Osteocyte (in vitro differentiated cells): Measurements from ENCODE around the gene DNER. TPM values are rescaled to one million over a fixed set of nuclear protein-coding genes. Genes with fewer than 3 reads are reported as not detected.

ENCODE experiments used
- DNase-seq: peaks from one replicate; pipeline ENCODE4 v3.0.0; 2021; ENCODE audit warnings: mixed read lengths; ENCODE audit not compliant: unreplicated experiment; ENCODE audit errors: extremely low spot score
- H3K27ac Mint-ChIP-seq: one replicate; pipeline ENCODE4 v1.8.0; 2021; ENCODE audit warnings: mild to moderate bottlenecking, mixed read lengths; ENCODE audit not compliant: unreplicated experiment
- H3K27me3 Mint-ChIP-seq: one replicate; pipeline ENCODE4 v1.8.0; 2021; ENCODE audit warnings: mixed read lengths; ENCODE audit not compliant: unreplicated experiment
- H3K36me3 Mint-ChIP-seq: one replicate; pipeline ENCODE4 v1.8.0; 2021; ENCODE audit warnings: mixed read lengths; ENCODE audit not compliant: unreplicated experiment
- H3K4me1 Mint-ChIP-seq: one replicate; pipeline ENCODE4 v1.8.0; 2021; ENCODE audit warnings: mixed read lengths; ENCODE audit not compliant: unreplicated experiment
- H3K4me3 Mint-ChIP-seq: one replicate; pipeline ENCODE4 v1.8.0; 2021; ENCODE audit warnings: mild to moderate bottlenecking, moderate library complexity, mixed read lengths; ENCODE audit not compliant: unreplicated experiment
- H3K9me3 Mint-ChIP-seq: one replicate; pipeline ENCODE4 v1.8.0; 2021; ENCODE audit warnings: mixed read lengths; ENCODE audit not compliant: unreplicated experiment
- total RNA-seq: library from RNA; stranded (reverse); gene quantifications from 2 replicates; pipeline ENCODE4 v1.2.1, GENCODE V29; 2021
- TF ChIP-seq, protein P1 (sequence below): fragments of 200-600 bp; sonication (generic); IDR thresholded peaks from 2 replicates; pipeline ENCODE4 v1.5.0; 2021; ENCODE audit warnings: antibody characterized with exemption, mild to moderate bottlenecking, moderate library complexity

DNER gene
- total RNA-seq, 1 donor from 2014 or later, result 0.19 TPM

DNA sequence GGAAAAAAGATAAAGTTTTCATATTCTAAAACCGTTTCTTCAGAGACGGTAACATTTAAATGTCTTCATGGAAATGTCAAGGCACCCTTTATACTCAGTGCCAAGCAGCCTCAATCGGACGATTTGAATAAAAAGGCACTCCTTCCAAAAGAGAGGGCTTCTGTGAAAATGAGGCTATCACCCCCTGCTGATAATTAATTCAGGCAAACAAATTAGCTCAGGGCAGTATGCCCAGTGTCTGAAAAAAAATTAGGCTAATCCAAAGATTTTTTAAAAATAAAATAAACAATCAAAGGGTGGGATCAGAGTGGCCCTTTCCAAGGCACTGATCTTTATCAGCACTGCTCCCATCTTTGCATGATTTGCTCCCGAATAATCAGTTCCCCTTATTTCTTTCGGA lies 292.3 kb downstream of the DNER start:
- no peak for DNase-seq
- H3K36me3 Mint-ChIP-seq, result no peaks in the 10 kb centered on the region
- peaks cover 2% of the 10 kb centered on the region for H3K4me1 Mint-ChIP-seq
- TF ChIP-seq, protein P1, sequence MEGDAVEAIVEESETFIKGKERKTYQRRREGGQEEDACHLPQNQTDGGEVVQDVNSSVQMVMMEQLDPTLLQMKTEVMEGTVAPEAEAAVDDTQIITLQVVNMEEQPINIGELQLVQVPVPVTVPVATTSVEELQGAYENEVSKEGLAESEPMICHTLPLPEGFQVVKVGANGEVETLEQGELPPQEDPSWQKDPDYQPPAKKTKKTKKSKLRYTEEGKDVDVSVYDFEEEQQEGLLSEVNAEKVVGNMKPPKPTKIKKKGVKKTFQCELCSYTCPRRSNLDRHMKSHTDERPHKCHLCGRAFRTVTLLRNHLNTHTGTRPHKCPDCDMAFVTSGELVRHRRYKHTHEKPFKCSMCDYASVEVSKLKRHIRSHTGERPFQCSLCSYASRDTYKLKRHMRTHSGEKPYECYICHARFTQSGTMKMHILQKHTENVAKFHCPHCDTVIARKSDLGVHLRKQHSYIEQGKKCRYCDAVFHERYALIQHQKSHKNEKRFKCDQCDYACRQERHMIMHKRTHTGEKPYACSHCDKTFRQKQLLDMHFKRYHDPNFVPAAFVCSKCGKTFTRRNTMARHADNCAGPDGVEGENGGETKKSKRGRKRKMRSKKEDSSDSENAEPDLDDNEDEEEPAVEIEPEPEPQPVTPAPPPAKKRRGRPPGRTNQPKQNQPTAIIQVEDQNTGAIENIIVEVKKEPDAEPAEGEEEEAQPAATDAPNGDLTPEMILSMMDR, result no peak
- H3K4me3 Mint-ChIP-seq, result no peak overlapping the region
- no peaks in the 10 kb centered on the region for H3K27me3 Mint-ChIP-seq
- no peak overlapping the region for H3K27ac Mint-ChIP-seq
- H3K9me3 Mint-ChIP-seq, result peaks cover 7% of the 10 kb centered on the region

DNA sequence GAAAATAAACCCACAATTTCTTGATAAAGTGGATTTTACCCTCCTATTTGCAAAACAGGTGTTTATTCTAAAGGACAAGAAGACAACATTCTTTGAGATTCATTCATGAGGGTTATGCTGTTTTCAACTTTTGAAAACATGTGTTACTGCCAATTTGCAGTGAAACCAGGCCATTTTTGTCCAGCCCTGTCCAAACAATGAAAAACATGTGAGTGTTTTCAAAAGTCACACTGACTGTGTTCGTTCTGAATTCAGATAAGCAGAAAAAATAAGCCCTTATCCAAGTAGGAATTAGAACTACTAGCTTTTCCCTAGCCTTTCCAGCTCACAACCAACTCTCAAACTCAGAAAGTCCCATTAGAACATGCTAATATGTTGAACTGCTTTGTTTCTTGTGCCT lies 295.2 kb downstream of the DNER start:
- Mint-ChIP-seq H3K4me3 (no peak overlapping the region), H3K9me3 (peaks cover 10% of the 10 kb centered on the region), H3K27ac (no peak overlapping the region), H3K36me3 (no peaks in the 10 kb centered on the region), H3K4me1 (peaks cover 2% of the 10 kb centered on the region), H3K27me3 (no peaks in the 10 kb centered on the region)
- DNase-seq, result no peak
- TF ChIP-seq, protein P1, result no peak

DNA sequence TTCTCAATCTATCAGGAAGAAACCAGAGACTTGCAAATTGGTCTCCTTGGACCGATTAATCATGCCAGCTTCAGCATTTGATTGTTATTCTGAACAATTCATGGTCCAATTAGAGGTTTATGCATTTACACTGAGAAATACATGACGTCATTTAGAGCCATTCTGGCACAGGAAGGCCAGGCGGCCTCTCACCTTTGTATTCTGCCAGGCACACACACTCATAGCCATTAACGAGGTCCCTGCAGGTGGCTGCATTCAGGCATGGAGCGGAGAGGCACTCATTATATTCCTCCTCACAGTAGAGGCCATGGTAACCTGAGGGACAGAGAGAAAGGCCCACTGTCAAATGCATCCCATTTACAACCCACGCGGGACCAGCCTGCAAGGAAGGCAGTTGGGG lies 296.4 kb downstream of the DNER start:
- DNase-seq, result no peak
- TF ChIP-seq, protein P1, result no peak
- H3K4me3 Mint-ChIP-seq, result no peak overlapping the region
- peaks cover 2% of the 10 kb centered on the region for H3K4me1 Mint-ChIP-seq
- no peak overlapping the region for H3K27ac Mint-ChIP-seq
- no peaks in the 10 kb centered on the region for H3K36me3 Mint-ChIP-seq
- peaks cover 7% of the 10 kb centered on the region for H3K9me3 Mint-ChIP-seq
- no peaks in the 10 kb centered on the region for H3K27me3 Mint-ChIP-seq

DNA sequence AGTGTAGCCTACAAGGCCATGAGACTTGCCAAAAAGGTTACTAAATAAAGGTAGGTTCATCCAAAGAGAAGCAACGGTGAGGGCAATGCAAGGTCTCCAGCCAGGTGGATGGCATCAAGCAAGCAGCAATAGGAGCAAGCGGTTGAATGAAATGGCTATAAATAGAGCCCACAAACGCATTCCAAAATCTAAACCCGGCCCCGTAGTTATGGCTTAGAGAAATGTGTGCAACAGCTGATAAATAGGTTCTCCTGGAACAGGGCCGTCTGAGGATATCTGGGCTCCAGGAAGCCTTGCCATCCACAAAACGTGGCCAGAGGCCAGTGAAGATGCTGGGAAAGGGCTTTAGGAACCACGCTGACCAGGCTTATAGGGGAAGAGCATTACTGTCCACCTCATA lies 297.2 kb downstream of the DNER start:
- Mint-ChIP-seq H3K27ac (no peak overlapping the region), H3K36me3 (no peaks in the 10 kb centered on the region), H3K27me3 (no peaks in the 10 kb centered on the region), H3K4me1 (peaks cover 2% of the 10 kb centered on the region), H3K9me3 (peaks cover 3% of the 10 kb centered on the region), H3K4me3 (no peak overlapping the region)
- DNase-seq, result no peak
- TF ChIP-seq, protein P1, result no peak

DNA sequence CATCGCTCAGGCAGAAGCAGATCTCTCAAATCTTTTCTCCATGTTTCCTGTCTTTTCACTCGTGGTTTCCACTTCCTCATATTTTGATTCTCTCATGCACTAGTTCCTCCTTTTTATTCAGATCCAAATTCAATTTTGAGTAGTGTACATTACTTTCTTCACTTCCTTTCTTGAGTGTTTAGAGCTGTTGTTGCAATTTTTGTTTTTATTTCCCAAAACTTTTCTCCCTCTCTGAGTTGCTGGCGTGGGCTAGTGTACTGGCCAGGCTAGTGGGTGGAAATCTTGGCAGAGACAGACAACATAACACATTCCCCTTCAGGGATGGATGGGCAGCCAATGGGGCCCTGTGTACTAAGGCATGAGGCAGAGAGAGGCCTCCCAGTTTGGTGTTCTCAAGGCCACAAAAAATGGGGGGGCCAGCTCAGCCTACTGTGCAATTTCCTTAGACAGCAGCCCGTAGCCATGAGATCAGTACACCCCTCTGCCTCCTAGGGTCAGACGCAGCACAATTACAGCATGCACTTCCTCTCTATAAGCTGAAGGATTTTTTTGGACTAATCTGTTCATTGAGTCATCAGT lies 298.1 kb downstream of the DNER start:
- H3K9me3 Mint-ChIP-seq, result peaks cover 3% of the 10 kb centered on the region
- H3K4me1 Mint-ChIP-seq, result peaks cover 2% of the 10 kb centered on the region
- H3K4me3 Mint-ChIP-seq, result no peak overlapping the region
- no peaks in the 10 kb centered on the region for H3K36me3 Mint-ChIP-seq
- TF ChIP-seq, protein P1, result no peak
- no peak for DNase-seq
- H3K27ac Mint-ChIP-seq, result no peak overlapping the region
- H3K27me3 Mint-ChIP-seq, result no peaks in the 10 kb centered on the region
